ENCODE measurements around the gene RELN.

RELN gene

DNA sequence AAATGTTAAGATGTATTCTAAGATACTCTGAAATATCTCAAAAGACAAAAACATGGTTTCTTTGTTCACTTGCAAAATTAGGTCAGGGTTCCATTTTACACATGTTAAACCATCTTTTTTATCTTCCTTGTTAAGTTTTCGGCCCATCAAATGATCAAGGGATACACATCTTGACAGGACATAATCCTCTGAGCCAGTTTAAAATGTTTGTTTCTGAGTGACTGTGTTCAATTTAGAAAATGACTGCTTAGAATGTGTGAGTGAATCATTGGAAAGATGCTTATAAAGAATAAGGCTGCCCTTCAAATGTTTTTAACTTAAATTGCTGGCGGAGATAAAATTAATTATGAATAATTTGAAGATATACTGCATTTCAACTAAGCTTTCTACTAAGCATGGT is 447.5 kb downstream of the RELN start:
- WGBS (ENCODE audit: extremely low coverage, insufficient coverage, low lambda C conversion rate) = no CpG with 5 or more reads among the region's 2 CpGs
- Histone ChIP-seq H2BK120ac (ENCODE audit: low read depth, low read length) (no peak overlapping the region), H3K27me3 (ENCODE audit: insufficient read depth, low read length, poor library complexity) (no peaks in the 10 kb centered on the region), H3K4me2 (ENCODE audit: low read length) (no peak overlapping the region), H4K8ac (ENCODE audit: low read depth, low read length) (no peak overlapping the region), H2BK5ac (ENCODE audit: low read length) (no peak overlapping the region), H3K27ac (ENCODE audit: low read depth, low read length) (no peak overlapping the region), H4K5ac (ENCODE audit: low read length) (no peak overlapping the region), H3K36me3 (ENCODE audit: control insufficient read depth, insufficient read depth, low read length) (no peaks in the 10 kb centered on the region), H3K4me1 (ENCODE audit: control insufficient read depth, low read depth, low read length) (no peaks in the 10 kb centered on the region), H3K79me1 (ENCODE audit: low read length) (no peaks in the 10 kb centered on the region), H3K56ac (ENCODE audit: low read length) (no peak overlapping the region), H3K79me2 (ENCODE audit: control insufficient read depth, insufficient read depth, low read length) (no peaks in the 10 kb centered on the region), H2BK15ac (replicated peaks; ENCODE audit: low read depth) (no peak overlapping the region), H3K4me3 (ENCODE audit: low read length) (no peak overlapping the region), H3K23ac (ENCODE audit: low read length) (no peak overlapping the region), H3K18ac (ENCODE audit: low read length) (no peak overlapping the region), H2AK5ac (ENCODE audit: low read length) (no peak overlapping the region), H3K4ac (ENCODE audit: low read depth, low read length) (no peak overlapping the region), H3K9ac (ENCODE audit: low read length) (no peak overlapping the region)
- no peak for DNase-seq

DNA sequence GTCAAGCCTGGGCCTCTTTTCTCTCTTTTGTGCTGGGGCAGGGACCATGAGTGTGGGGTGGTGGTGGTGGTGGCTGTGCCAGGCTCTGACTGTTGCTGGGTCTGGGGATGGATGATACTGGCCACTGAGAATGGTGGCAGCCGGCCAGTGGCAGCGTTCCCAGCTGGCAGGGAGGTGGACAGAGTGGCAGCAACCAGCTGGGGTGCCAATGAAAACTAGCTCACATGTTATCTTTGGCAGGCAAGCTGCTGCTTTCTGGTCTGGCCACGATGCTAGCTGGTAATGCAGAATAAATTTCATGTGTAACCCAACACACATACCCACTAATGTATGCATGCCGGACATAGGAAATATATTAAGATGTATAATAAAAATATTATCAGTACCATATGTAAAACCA is 448.4 kb downstream of the RELN start:
- no peaks in the 10 kb centered on the region for H3K79me2 ChIP-seq (ENCODE audit: control insufficient read depth, insufficient read depth, low read length)
- no peak overlapping the region for H3K23ac ChIP-seq (ENCODE audit: low read length)
- no peaks in the 10 kb centered on the region for H3K27me3 ChIP-seq (ENCODE audit: insufficient read depth, low read length, poor library complexity)
- no peak overlapping the region for H3K18ac ChIP-seq (ENCODE audit: low read length)
- H2BK120ac ChIP-seq (ENCODE audit: low read depth, low read length) = no peak overlapping the region
- no peaks in the 10 kb centered on the region for H3K4me1 ChIP-seq (ENCODE audit: control insufficient read depth, low read depth, low read length)
- H2BK15ac ChIP-seq (replicated peaks; ENCODE audit: low read depth) = no peak overlapping the region
- no peak overlapping the region for H3K9ac ChIP-seq (ENCODE audit: low read length)
- H4K5ac ChIP-seq (ENCODE audit: low read length) = no peak overlapping the region
- no peak overlapping the region for H3K27ac ChIP-seq (ENCODE audit: low read depth, low read length)
- no peak overlapping the region for H3K4me2 ChIP-seq (ENCODE audit: low read length)
- H3K56ac ChIP-seq (ENCODE audit: low read length) = no peak overlapping the region
- no peaks in the 10 kb centered on the region for H3K79me1 ChIP-seq (ENCODE audit: low read length)
- no peak for DNase-seq
- no peak overlapping the region for H4K8ac ChIP-seq (ENCODE audit: low read depth, low read length)
- no CpG with 5 or more reads among the region's 4 CpGs for WGBS (ENCODE audit: extremely low coverage, insufficient coverage, low lambda C conversion rate)
- no peak overlapping the region for H2AK5ac ChIP-seq (ENCODE audit: low read length)
- H2BK5ac ChIP-seq (ENCODE audit: low read length) = no peak overlapping the region
- H3K4ac ChIP-seq (ENCODE audit: low read depth, low read length) = no peak overlapping the region
- H3K4me3 ChIP-seq (ENCODE audit: low read length) = no peak overlapping the region
- H3K36me3 ChIP-seq (ENCODE audit: control insufficient read depth, insufficient read depth, low read length) = no peaks in the 10 kb centered on the region

DNA sequence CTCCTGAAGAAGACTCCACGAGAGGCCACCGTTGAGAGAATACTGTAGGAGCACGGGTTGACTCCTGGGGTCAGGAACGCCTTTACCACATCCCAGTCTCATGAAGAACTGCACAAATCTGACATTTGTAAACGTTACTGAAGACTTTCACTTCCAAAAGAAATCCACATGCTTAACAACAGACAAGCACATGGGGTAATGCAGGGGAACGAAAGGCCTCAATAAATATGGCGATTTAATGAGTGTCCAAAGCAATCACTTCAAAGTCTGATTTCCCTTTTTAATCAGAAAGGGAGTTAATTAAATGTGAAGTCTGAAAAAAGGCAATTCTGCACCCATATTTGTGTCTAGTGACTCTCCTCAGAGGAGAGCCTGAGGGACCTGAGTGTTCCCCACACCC is 449.1 kb downstream of the RELN start:
- no peaks in the 10 kb centered on the region for H3K4me1 ChIP-seq (ENCODE audit: control insufficient read depth, low read depth, low read length)
- H3K27me3 ChIP-seq (ENCODE audit: insufficient read depth, low read length, poor library complexity) = no peaks in the 10 kb centered on the region
- no peak overlapping the region for H3K56ac ChIP-seq (ENCODE audit: low read length)
- no peak overlapping the region for H2BK120ac ChIP-seq (ENCODE audit: low read depth, low read length)
- no peaks in the 10 kb centered on the region for H3K79me1 ChIP-seq (ENCODE audit: low read length)
- H3K27ac ChIP-seq (ENCODE audit: low read depth, low read length) = no peak overlapping the region
- no peak for DNase-seq
- H3K4ac ChIP-seq (ENCODE audit: low read depth, low read length) = no peak overlapping the region
- no peak overlapping the region for H2AK5ac ChIP-seq (ENCODE audit: low read length)
- H3K4me2 ChIP-seq (ENCODE audit: low read length) = no peak overlapping the region
- H3K36me3 ChIP-seq (ENCODE audit: control insufficient read depth, insufficient read depth, low read length) = no peaks in the 10 kb centered on the region
- no peak overlapping the region for H3K23ac ChIP-seq (ENCODE audit: low read length)
- H3K18ac ChIP-seq (ENCODE audit: low read length) = no peak overlapping the region
- H4K5ac ChIP-seq (ENCODE audit: low read length) = no peak overlapping the region
- H3K9ac ChIP-seq (ENCODE audit: low read length) = no peak overlapping the region
- no peaks in the 10 kb centered on the region for H3K79me2 ChIP-seq (ENCODE audit: control insufficient read depth, insufficient read depth, low read length)
- H4K8ac ChIP-seq (ENCODE audit: low read depth, low read length) = no peak overlapping the region
- no peak overlapping the region for H2BK15ac ChIP-seq (replicated peaks; ENCODE audit: low read depth)
- H3K4me3 ChIP-seq (ENCODE audit: low read length) = no peak overlapping the region
- H2BK5ac ChIP-seq (ENCODE audit: low read length) = no peak overlapping the region
- WGBS (ENCODE audit: extremely low coverage, insufficient coverage, low lambda C conversion rate) = no CpG with 5 or more reads among the region's 7 CpGs

DNA sequence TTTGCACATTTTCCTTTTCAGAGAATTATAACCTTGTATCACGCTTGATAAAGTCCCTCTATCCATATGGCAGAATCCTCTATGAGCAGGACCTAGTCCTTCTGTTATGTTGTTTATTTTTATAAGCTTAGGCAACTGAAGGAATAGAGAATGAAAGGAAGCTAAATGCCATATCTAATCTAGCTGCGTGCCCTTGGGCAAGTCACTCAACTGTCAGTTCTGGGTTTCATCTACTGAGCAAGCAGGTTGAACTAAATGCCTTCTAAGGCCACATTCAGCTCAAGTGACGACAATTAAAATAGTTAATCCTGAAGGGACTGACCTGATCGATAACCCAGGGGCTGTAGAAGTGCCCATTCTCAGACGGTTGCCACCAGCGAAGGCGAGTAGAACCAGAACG is 449.6 kb downstream of the RELN start:
- DNase-seq = no peak
- Histone ChIP-seq H4K8ac (ENCODE audit: low read depth, low read length) (no peak overlapping the region), H2BK5ac (ENCODE audit: low read length) (no peak overlapping the region), H3K18ac (ENCODE audit: low read length) (no peak overlapping the region), H4K5ac (ENCODE audit: low read length) (no peak overlapping the region), H3K23ac (ENCODE audit: low read length) (no peak overlapping the region), H3K36me3 (ENCODE audit: control insufficient read depth, insufficient read depth, low read length) (no peaks in the 10 kb centered on the region), H3K4me3 (ENCODE audit: low read length) (no peak overlapping the region), H3K27me3 (ENCODE audit: insufficient read depth, low read length, poor library complexity) (no peaks in the 10 kb centered on the region), H3K56ac (ENCODE audit: low read length) (no peak overlapping the region), H3K79me2 (ENCODE audit: control insufficient read depth, insufficient read depth, low read length) (no peaks in the 10 kb centered on the region), H2BK120ac (ENCODE audit: low read depth, low read length) (no peak overlapping the region), H3K4me1 (ENCODE audit: control insufficient read depth, low read depth, low read length) (no peaks in the 10 kb centered on the region), H2BK15ac (replicated peaks; ENCODE audit: low read depth) (no peak overlapping the region), H2AK5ac (ENCODE audit: low read length) (no peak overlapping the region), H3K9ac (ENCODE audit: low read length) (no peak overlapping the region), H3K4ac (ENCODE audit: low read depth, low read length) (no peak overlapping the region), H3K27ac (ENCODE audit: low read depth, low read length) (no peak overlapping the region), H3K79me1 (ENCODE audit: low read length) (no peaks in the 10 kb centered on the region), H3K4me2 (ENCODE audit: low read length) (no peak overlapping the region)
- no CpG with 5 or more reads among the region's 8 CpGs for WGBS (ENCODE audit: extremely low coverage, insufficient coverage, low lambda C conversion rate)

DNA sequence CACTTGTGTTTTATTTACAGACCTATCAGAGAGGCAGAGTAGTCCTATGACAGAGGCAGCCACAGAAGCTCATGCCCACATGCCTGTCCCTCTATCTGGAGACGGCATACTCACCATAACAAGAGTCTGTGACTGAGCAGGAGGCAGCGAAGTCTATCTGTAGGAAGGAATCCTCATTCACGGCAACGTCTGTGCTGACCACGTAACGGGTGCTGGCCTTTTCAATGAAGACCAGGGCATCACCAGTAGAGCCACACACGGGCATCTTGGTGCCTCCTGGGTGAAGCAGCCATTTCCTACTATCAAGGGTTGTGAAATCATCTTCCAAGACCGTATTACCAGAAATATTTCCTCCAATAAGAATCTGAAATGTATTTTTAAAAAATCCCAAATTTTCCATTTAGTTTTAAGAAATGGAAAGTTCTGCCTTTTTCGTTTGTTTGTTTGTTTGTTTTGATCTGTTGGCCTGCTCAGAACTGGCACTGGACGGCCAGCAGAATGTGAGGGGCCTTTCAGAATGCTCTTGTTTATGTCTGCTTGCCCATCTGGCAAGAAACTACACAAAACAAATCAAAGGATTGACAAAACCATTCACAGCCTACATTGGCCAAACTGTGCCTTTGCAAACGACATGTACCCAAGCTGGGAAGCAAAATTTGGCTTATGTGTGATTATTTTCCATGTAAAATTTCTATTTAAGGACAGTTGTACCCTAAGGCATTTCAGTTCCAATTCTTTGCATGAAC is 450.3 kb downstream of the RELN start:
- H2AK5ac ChIP-seq (ENCODE audit: low read length) = no peak overlapping the region
- no peak overlapping the region for H2BK120ac ChIP-seq (ENCODE audit: low read depth, low read length)
- no peak overlapping the region for H3K23ac ChIP-seq (ENCODE audit: low read length)
- no peak overlapping the region for H3K18ac ChIP-seq (ENCODE audit: low read length)
- H2BK5ac ChIP-seq (ENCODE audit: low read length) = no peak overlapping the region
- no CpG with 5 or more reads among the region's 11 CpGs for WGBS (ENCODE audit: extremely low coverage, insufficient coverage, low lambda C conversion rate)
- no peak overlapping the region for H3K4me3 ChIP-seq (ENCODE audit: low read length)
- no peak overlapping the region for H3K9ac ChIP-seq (ENCODE audit: low read length)
- H2BK15ac ChIP-seq (replicated peaks; ENCODE audit: low read depth) = no peak overlapping the region
- H3K79me2 ChIP-seq (ENCODE audit: control insufficient read depth, insufficient read depth, low read length) = no peaks in the 10 kb centered on the region
- no peaks in the 10 kb centered on the region for H3K27me3 ChIP-seq (ENCODE audit: insufficient read depth, low read length, poor library complexity)
- no peak overlapping the region for H3K27ac ChIP-seq (ENCODE audit: low read depth, low read length)
- no peak overlapping the region for H3K4ac ChIP-seq (ENCODE audit: low read depth, low read length)
- no peak for DNase-seq
- H4K8ac ChIP-seq (ENCODE audit: low read depth, low read length) = no peak overlapping the region
- no peaks in the 10 kb centered on the region for H3K79me1 ChIP-seq (ENCODE audit: low read length)
- H3K4me2 ChIP-seq (ENCODE audit: low read length) = no peak overlapping the region
- H3K56ac ChIP-seq (ENCODE audit: low read length) = no peak overlapping the region
- no peaks in the 10 kb centered on the region for H3K4me1 ChIP-seq (ENCODE audit: control insufficient read depth, low read depth, low read length)
- H4K5ac ChIP-seq (ENCODE audit: low read length) = no peak overlapping the region
- H3K36me3 ChIP-seq (ENCODE audit: control insufficient read depth, insufficient read depth, low read length) = no peaks in the 10 kb centered on the region

DNA sequence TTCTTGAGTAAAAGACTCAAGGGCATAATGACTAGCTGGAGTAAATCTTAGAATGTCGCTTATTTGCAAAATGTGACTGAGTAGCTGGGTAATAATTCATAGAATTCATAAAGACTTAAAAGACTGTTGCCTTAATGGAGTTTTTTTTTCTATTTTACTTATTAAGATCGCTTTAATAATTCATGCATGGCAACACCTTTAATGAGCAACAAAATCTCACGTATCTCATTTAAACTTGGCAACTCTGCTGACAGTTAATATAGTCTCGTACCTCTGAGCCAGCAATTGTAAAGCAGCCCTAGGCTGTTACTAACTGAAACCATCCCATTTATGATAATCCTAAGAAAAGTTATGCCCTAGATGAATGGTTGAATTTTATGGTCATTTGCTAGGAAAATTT is 455.7 kb downstream of the RELN start:
- H3K4me3 ChIP-seq (ENCODE audit: low read length) = no peak overlapping the region
- no CpG with 5 or more reads among the region's 4 CpGs for WGBS (ENCODE audit: extremely low coverage, insufficient coverage, low lambda C conversion rate)
- no peak overlapping the region for H2BK5ac ChIP-seq (ENCODE audit: low read length)
- H3K4me1 ChIP-seq (ENCODE audit: control insufficient read depth, low read depth, low read length) = no peaks in the 10 kb centered on the region
- H3K79me2 ChIP-seq (ENCODE audit: control insufficient read depth, insufficient read depth, low read length) = no peaks in the 10 kb centered on the region
- no peak overlapping the region for H2BK120ac ChIP-seq (ENCODE audit: low read depth, low read length)
- H3K4ac ChIP-seq (ENCODE audit: low read depth, low read length) = no peak overlapping the region
- no peak overlapping the region for H3K27ac ChIP-seq (ENCODE audit: low read depth, low read length)
- DNase-seq = no peak
- H3K18ac ChIP-seq (ENCODE audit: low read length) = no peak overlapping the region
- no peaks in the 10 kb centered on the region for H3K36me3 ChIP-seq (ENCODE audit: control insufficient read depth, insufficient read depth, low read length)
- no peak overlapping the region for H2BK15ac ChIP-seq (replicated peaks; ENCODE audit: low read depth)
- H3K9ac ChIP-seq (ENCODE audit: low read length) = no peak overlapping the region
- H3K27me3 ChIP-seq (ENCODE audit: insufficient read depth, low read length, poor library complexity) = no peaks in the 10 kb centered on the region
- H3K23ac ChIP-seq (ENCODE audit: low read length) = no peak overlapping the region
- no peak overlapping the region for H3K4me2 ChIP-seq (ENCODE audit: low read length)
- no peak overlapping the region for H2AK5ac ChIP-seq (ENCODE audit: low read length)
- H4K8ac ChIP-seq (ENCODE audit: low read depth, low read length) = no peak overlapping the region
- H3K56ac ChIP-seq (ENCODE audit: low read length) = no peak overlapping the region
- no peak overlapping the region for H4K5ac ChIP-seq (ENCODE audit: low read length)
- no peaks in the 10 kb centered on the region for H3K79me1 ChIP-seq (ENCODE audit: low read length)
